ENCODE results near the gene REEP6. TPM values are rescaled to one million over a fixed set of nuclear protein-coding genes. Genes with fewer than 3 reads are reported as not detected.

REEP6 gene
- total and polyA plus RNA-seq, 5 donors from 2014 or later: 1.3 to 3.3 (median 2.2) TPM

- DNase-seq (no peak), ATAC-seq (ENCODE audit: low read depth in 2 of 2) (no peak)
- Histone ChIP-seq H3K4me1 (ENCODE audit: control insufficient read depth, insufficient read depth, low read length, poor library complexity, severe bottlenecking) (peaks cover 38% of the 10 kb centered on the region), H3K27me3 (ENCODE audit: control insufficient read depth, insufficient read depth, low read length) (peaks cover 14% of the 10 kb centered on the region), H3K4me3 (ENCODE audit: low read depth, low read length) (no peak overlapping the region), H3K27ac (ENCODE audit: insufficient read depth, low read length, poor library complexity, severe bottlenecking) (no peak overlapping the region), H3K9me3 (ENCODE audit: control insufficient read depth in 2 of 2, low read length in 2 of 2) (no peaks in the 10 kb centered on the region), H3K36me3 (ENCODE audit: control insufficient read depth, insufficient read depth, low read length) (no peaks in the 10 kb centered on the region)
- H3K27me3 Mint-ChIP-seq: peaks cover 45% of the 10 kb centered on the region
- H3K27ac Mint-ChIP-seq: peak overlapping the region in 1 of 3 donors; percentile 69
- H3K36me3 Mint-ChIP-seq: no peaks in the 10 kb centered on the region
- peak overlapping the region; percentile 26 to 57 (median 55) for H3K4me3 Mint-ChIP-seq
- peaks cover 0 to 40% (median 9%) of the 10 kb centered on the region in 4 donors for H3K4me1 Mint-ChIP-seq
- peaks cover 0 to 4% (median 0%) of the 10 kb centered on the region in 7 donors for H3K9me3 Mint-ChIP-seq
Observed at GRCh38 chr19:1447944-1448343, 43.0 kb upstream of the REEP6 start.

- ATAC-seq (ENCODE audit: low read depth in 2 of 2) (peak in 1 of 2 donors; percentile 12), DNase-seq (peak in 2 of 3 donors; percentile 29 to 36)
- H3K27me3 ChIP-seq (ENCODE audit: control insufficient read depth, insufficient read depth, low read length): peaks cover 16% of the 10 kb centered on the region
- no peak within 1 kb of the TSS for H3K4me3 ChIP-seq (ENCODE audit: low read depth, low read length)
- Mint-ChIP-seq H3K4me1 (peaks cover 0 to 41% (median 13%) of the 10 kb centered on the region in 4 donors), H3K27me3 (peaks cover 54% of the 10 kb centered on the region), H3K4me3 (peak within 1 kb of the TSS in 3 of 4 donors; percentile 52 to 76 (median 52)), H3K9me3 (peaks cover 0 to 4% (median 0%) of the 10 kb centered on the region in 7 donors), H3K36me3 (no peaks in the 10 kb centered on the region), H3K27ac (no peak within 1 kb of the TSS)
- peaks cover 36% of the 10 kb centered on the region for H3K4me1 ChIP-seq (ENCODE audit: control insufficient read depth, insufficient read depth, low read length, poor library complexity, severe bottlenecking)
- no peaks in the 10 kb centered on the region for H3K36me3 ChIP-seq (ENCODE audit: control insufficient read depth, insufficient read depth, low read length)
- H3K27ac ChIP-seq (ENCODE audit: insufficient read depth, low read length, poor library complexity, severe bottlenecking): no peak within 1 kb of the TSS
- H3K9me3 ChIP-seq (ENCODE audit: control insufficient read depth in 2 of 2, low read length in 2 of 2): no peaks in the 10 kb centered on the region
Observed at GRCh38 chr19:1449467-1450442, 41.2 kb upstream of the REEP6 start, which contains the start of gene APC2. Gene APC2, plus strand, starts transcription at chr19:1450121. Its CDS starts 2,881 bp downstream, at chr19:1453002.

GRCh38 chr19:1450735-1451731 is 39.9 kb upstream of the REEP6 start:
- DNase-seq: no peak
- no peak overlapping the region for H3K27ac ChIP-seq (ENCODE audit: insufficient read depth, low read length, poor library complexity, severe bottlenecking)
- H3K9me3 ChIP-seq (ENCODE audit: control insufficient read depth in 2 of 2, low read length in 2 of 2): no peaks in the 10 kb centered on the region
- Mint-ChIP-seq H3K27ac (no peak overlapping the region), H3K9me3 (peaks cover 0 to 6% (median 0%) of the 10 kb centered on the region in 7 donors), H3K27me3 (peaks cover 60% of the 10 kb centered on the region), H3K4me3 (peak overlapping the region in 2 of 4 donors; percentile 5 to 30), H3K36me3 (no peaks in the 10 kb centered on the region), H3K4me1 (peaks cover 0 to 44% (median 11%) of the 10 kb centered on the region in 4 donors)
- ATAC-seq (ENCODE audit: low read depth in 2 of 2): no peak
- peaks cover 36% of the 10 kb centered on the region for H3K4me1 ChIP-seq (ENCODE audit: control insufficient read depth, insufficient read depth, low read length, poor library complexity, severe bottlenecking)
- H3K27me3 ChIP-seq (ENCODE audit: control insufficient read depth, insufficient read depth, low read length): peaks cover 18% of the 10 kb centered on the region
- H3K36me3 ChIP-seq (ENCODE audit: control insufficient read depth, insufficient read depth, low read length): no peaks in the 10 kb centered on the region
- H3K4me3 ChIP-seq (ENCODE audit: low read depth, low read length): no peak overlapping the region

GRCh38 chr19:1451916-1452801 is 38.8 kb upstream of the REEP6 start:
- H3K9me3 ChIP-seq (ENCODE audit: control insufficient read depth in 2 of 2, low read length in 2 of 2): no peaks in the 10 kb centered on the region
- H3K27ac ChIP-seq (ENCODE audit: insufficient read depth, low read length, poor library complexity, severe bottlenecking): no peak overlapping the region
- H3K4me3 ChIP-seq (ENCODE audit: low read depth, low read length): no peak overlapping the region
- ATAC-seq (ENCODE audit: low read depth in 2 of 2) (no peak), DNase-seq (no peak)
- H3K27me3 ChIP-seq (ENCODE audit: control insufficient read depth, insufficient read depth, low read length): peaks cover 18% of the 10 kb centered on the region
- peaks cover 30% of the 10 kb centered on the region for H3K4me1 ChIP-seq (ENCODE audit: control insufficient read depth, insufficient read depth, low read length, poor library complexity, severe bottlenecking)
- H3K4me3 Mint-ChIP-seq: no peak overlapping the region
- H3K36me3 ChIP-seq (ENCODE audit: control insufficient read depth, insufficient read depth, low read length): no peaks in the 10 kb centered on the region
- no peak overlapping the region for H3K27ac Mint-ChIP-seq
- peaks cover 59% of the 10 kb centered on the region for H3K27me3 Mint-ChIP-seq
- peaks cover 0 to 6% (median 0%) of the 10 kb centered on the region in 7 donors for H3K9me3 Mint-ChIP-seq
- H3K4me1 Mint-ChIP-seq: peaks cover 0 to 41% (median 11%) of the 10 kb centered on the region in 4 donors
- H3K36me3 Mint-ChIP-seq: no peaks in the 10 kb centered on the region

- H3K36me3 Mint-ChIP-seq: no peaks in the 10 kb centered on the region
- peaks cover 51% of the 10 kb centered on the region for H3K27me3 Mint-ChIP-seq
- no peak overlapping the region for H3K27ac ChIP-seq (ENCODE audit: insufficient read depth, low read length, poor library complexity, severe bottlenecking)
- H3K27me3 ChIP-seq (ENCODE audit: control insufficient read depth, insufficient read depth, low read length): peaks cover 14% of the 10 kb centered on the region
- H3K27ac Mint-ChIP-seq: no peak overlapping the region
- no peak for ATAC-seq (ENCODE audit: low read depth in 2 of 2)
- H3K4me1 ChIP-seq (ENCODE audit: control insufficient read depth, insufficient read depth, low read length, poor library complexity, severe bottlenecking): peaks cover 30% of the 10 kb centered on the region
- H3K9me3 Mint-ChIP-seq: peaks cover 0 to 4% (median 0%) of the 10 kb centered on the region in 7 donors
- DNase-seq: no peak
- H3K4me1 Mint-ChIP-seq: peaks cover 0 to 38% (median 7%) of the 10 kb centered on the region in 4 donors
- H3K4me3 ChIP-seq (ENCODE audit: low read depth, low read length): no peak overlapping the region
- H3K4me3 Mint-ChIP-seq: no peak overlapping the region
- no peaks in the 10 kb centered on the region for H3K36me3 ChIP-seq (ENCODE audit: control insufficient read depth, insufficient read depth, low read length)
- H3K9me3 ChIP-seq (ENCODE audit: control insufficient read depth in 2 of 2, low read length in 2 of 2): no peaks in the 10 kb centered on the region
Observed at GRCh38 chr19:1452802-1453524, 38.0 kb upstream of the REEP6 start.

- no peak overlapping the region for H3K4me3 ChIP-seq (ENCODE audit: low read depth, low read length)
- ATAC-seq (ENCODE audit: low read depth in 2 of 2) (no peak), DNase-seq (no peak)
- H3K27me3 ChIP-seq (ENCODE audit: control insufficient read depth, insufficient read depth, low read length): peaks cover 14% of the 10 kb centered on the region
- no peaks in the 10 kb centered on the region for H3K9me3 ChIP-seq (ENCODE audit: control insufficient read depth in 2 of 2, low read length in 2 of 2)
- Mint-ChIP-seq H3K36me3 (no peaks in the 10 kb centered on the region), H3K27me3 (peaks cover 51% of the 10 kb centered on the region), H3K4me1 (peaks cover 0 to 40% (median 6%) of the 10 kb centered on the region in 4 donors), H3K4me3 (peak overlapping the region in 3 of 4 donors; percentile 38 to 61 (median 59)), H3K9me3 (peaks cover 0 to 4% (median 0%) of the 10 kb centered on the region in 7 donors), H3K27ac (no peak overlapping the region)
- no peak overlapping the region for H3K27ac ChIP-seq (ENCODE audit: insufficient read depth, low read length, poor library complexity, severe bottlenecking)
- H3K4me1 ChIP-seq (ENCODE audit: control insufficient read depth, insufficient read depth, low read length, poor library complexity, severe bottlenecking): peaks cover 30% of the 10 kb centered on the region
- no peaks in the 10 kb centered on the region for H3K36me3 ChIP-seq (ENCODE audit: control insufficient read depth, insufficient read depth, low read length)
Observed at GRCh38 chr19:1453525-1454364, 37.2 kb upstream of the REEP6 start.
